HL-60 (cell line): ENCODE results near the gene PLAU.
"Not testable (repeated sequence)": the region's sequence is repeated elsewhere in the genome, so short reads cannot be mapped to it uniquely, and the experiment has no call there.

ENCODE experiments used
- DNase-seq, 2 experiments: peaks; one replicate each; pipeline ENCODE4 v3.0.0-alpha.2; 2010 to 2020; ENCODE audit warnings: low read depth in 1 of 2, low spot score in 1 of 2
- H3K27ac ChIP-seq: fragments of 250-450 bp; sonication (Bioruptor Pico); replicated peaks from 2 replicates; pipeline ENCODE4 v1.5.1; 2020; ENCODE audit warnings: mild to moderate bottlenecking, moderate library complexity
- H3K27me3 ChIP-seq: fragments of 250-450 bp; sonication (Bioruptor Pico); 2 replicates; pipeline ENCODE4 v1.5.1; 2021; ENCODE audit warnings: mild to moderate bottlenecking, moderate library complexity; ENCODE audit not compliant: insufficient read depth, poor library complexity, severe bottlenecking
- H3K4me3 ChIP-seq: replicated peaks from 2 replicates; pipeline ENCODE4 v1.5.1; 2011; ENCODE audit warnings: mild to moderate bottlenecking, control low read depth, low read length; ENCODE audit not compliant: insufficient read depth
- GABPA ChIP-seq: IDR thresholded peaks from 2 replicates; pipeline ENCODE4 v1.6.1; 2012; ENCODE audit warnings: low read depth
- POLR2AphosphoS5 ChIP-seq: IDR thresholded peaks from 2 replicates; pipeline ENCODE4 v1.6.1; 2012; ENCODE audit warnings: low read depth
- SPI1 ChIP-seq: IDR thresholded peaks from 2 replicates; pipeline ENCODE4 v1.6.1; 2012; ENCODE audit warnings: low read depth, mild to moderate bottlenecking, borderline replicate concordance
- TF ChIP-seq, protein P1 (sequence below): IDR thresholded peaks from 2 replicates; pipeline ENCODE4 v1.6.1; 2012; ENCODE audit warnings: low read depth; ENCODE audit not compliant: insufficient replicate concordance
- TF ChIP-seq, protein P2 (sequence below): IDR thresholded peaks from one replicate; pipeline ENCODE4 v1.5.1; 2011; ENCODE audit warnings: low read length, control low read depth, inconsistent platforms; ENCODE audit not compliant: insufficient read depth

Gene PLAU

DNA sequence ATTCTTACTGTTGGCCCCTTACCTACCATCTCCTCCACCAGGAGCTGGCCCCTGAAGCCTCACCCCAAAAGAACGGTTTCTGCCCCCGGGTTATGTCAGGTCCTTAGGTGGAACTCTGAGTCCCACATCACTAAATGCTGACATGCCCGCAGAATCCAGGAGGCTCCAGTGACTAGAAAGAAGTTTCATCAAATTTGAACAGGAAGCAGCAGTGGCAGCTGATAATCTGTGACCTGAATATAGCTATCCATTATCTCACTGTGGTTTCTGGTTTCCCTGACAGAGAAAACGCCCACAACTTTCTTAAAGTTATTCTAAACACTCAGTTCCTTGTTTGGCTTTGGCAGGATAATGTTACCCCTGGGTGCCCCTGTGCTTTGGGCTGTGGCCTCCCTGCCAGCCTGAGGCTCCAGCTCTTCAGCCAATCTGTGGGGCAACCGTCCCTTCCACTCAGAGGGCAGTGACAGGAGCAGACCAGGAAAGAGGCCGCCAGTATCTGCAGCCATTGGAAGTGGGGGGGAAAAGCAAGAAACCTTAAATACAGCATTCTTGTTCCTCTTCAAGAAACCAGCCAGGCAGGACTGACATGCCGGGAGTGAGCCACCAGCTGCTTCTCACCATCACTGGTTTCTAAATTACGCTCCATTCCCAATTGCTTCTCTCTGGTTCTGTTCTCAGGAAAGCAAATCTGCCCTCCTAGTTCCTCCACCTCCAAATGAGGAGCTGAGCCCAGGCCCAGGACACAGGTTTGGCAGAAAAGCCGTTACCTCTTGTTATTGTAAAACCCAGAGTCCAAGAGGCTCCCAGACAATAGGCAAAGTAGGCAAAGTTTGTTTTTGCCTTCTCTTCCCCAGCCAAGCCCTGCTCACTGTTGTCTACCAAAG, 45.8 kb downstream of the PLAU start:
- Histone ChIP-seq H3K4me3 (no peak overlapping the region), H3K27ac (peak overlapping the region; percentile 87), H3K27me3 (no peaks in the 10 kb centered on the region)
- DNase-seq = peak; percentile 73 to 91
- peak; percentile 78; the same call in 1 of the 2 replicates for TF ChIP-seq SPI1
- no peak for TF ChIP-seq GABPA
- TF ChIP-seq, protein P1, sequence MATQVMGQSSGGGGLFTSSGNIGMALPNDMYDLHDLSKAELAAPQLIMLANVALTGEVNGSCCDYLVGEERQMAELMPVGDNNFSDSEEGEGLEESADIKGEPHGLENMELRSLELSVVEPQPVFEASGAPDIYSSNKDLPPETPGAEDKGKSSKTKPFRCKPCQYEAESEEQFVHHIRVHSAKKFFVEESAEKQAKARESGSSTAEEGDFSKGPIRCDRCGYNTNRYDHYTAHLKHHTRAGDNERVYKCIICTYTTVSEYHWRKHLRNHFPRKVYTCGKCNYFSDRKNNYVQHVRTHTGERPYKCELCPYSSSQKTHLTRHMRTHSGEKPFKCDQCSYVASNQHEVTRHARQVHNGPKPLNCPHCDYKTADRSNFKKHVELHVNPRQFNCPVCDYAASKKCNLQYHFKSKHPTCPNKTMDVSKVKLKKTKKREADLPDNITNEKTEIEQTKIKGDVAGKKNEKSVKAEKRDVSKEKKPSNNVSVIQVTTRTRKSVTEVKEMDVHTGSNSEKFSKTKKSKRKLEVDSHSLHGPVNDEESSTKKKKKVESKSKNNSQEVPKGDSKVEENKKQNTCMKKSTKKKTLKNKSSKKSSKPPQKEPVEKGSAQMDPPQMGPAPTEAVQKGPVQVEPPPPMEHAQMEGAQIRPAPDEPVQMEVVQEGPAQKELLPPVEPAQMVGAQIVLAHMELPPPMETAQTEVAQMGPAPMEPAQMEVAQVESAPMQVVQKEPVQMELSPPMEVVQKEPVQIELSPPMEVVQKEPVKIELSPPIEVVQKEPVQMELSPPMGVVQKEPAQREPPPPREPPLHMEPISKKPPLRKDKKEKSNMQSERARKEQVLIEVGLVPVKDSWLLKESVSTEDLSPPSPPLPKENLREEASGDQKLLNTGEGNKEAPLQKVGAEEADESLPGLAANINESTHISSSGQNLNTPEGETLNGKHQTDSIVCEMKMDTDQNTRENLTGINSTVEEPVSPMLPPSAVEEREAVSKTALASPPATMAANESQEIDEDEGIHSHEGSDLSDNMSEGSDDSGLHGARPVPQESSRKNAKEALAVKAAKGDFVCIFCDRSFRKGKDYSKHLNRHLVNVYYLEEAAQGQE = peak; percentile 9
- TF ChIP-seq POLR2AphosphoS5 = peak; percentile 72
- TF ChIP-seq, protein P2, sequence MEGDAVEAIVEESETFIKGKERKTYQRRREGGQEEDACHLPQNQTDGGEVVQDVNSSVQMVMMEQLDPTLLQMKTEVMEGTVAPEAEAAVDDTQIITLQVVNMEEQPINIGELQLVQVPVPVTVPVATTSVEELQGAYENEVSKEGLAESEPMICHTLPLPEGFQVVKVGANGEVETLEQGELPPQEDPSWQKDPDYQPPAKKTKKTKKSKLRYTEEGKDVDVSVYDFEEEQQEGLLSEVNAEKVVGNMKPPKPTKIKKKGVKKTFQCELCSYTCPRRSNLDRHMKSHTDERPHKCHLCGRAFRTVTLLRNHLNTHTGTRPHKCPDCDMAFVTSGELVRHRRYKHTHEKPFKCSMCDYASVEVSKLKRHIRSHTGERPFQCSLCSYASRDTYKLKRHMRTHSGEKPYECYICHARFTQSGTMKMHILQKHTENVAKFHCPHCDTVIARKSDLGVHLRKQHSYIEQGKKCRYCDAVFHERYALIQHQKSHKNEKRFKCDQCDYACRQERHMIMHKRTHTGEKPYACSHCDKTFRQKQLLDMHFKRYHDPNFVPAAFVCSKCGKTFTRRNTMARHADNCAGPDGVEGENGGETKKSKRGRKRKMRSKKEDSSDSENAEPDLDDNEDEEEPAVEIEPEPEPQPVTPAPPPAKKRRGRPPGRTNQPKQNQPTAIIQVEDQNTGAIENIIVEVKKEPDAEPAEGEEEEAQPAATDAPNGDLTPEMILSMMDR = no peak

DNA sequence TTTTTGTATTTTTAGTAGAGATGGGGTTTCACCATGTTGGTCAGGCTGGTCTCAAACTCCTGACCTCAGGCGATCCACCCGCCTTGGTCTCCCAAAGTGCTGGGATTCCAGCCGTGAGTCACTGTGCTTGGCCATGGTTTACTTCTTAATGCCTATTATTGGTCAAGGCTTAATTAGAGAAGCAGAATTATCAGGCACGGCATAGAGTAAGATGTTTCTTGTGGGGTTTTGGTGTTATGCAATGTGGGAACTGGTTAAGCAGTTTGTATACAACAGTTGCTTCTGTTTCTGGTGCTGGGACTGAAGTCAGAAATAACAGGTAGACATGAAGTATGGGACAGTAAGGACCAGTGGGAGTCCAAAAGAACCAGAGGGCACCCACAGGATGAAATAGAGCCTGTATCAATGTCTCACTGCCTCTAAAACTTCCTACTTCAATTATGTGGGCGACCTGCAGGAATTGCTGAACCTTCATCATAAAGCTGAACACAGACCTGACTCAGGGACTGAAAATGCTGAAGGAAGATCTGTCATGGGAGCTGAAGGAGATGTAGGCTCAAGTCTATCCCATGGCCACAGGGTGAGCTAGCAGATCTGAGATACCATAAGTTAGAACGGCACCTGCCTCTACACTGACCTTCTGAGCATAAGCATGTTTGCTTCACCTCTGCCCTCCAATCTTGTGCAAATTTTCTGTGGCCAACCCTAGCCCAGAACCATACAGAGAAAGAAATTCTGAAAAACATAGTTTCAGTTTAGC, 48.7 kb downstream of the PLAU start:
- DNase-seq = peak; percentile 71 to 77
- TF ChIP-seq, protein P1 = no peak
- TF ChIP-seq SPI1 (no peak), POLR2AphosphoS5 (no peak), GABPA (no peak)
- TF ChIP-seq, protein P2 = no peak
- no peak overlapping the region for H3K4me3 ChIP-seq
- no peaks in the 10 kb centered on the region for H3K27me3 ChIP-seq
- H3K27ac ChIP-seq = peak overlapping the region; percentile 87

DNA sequence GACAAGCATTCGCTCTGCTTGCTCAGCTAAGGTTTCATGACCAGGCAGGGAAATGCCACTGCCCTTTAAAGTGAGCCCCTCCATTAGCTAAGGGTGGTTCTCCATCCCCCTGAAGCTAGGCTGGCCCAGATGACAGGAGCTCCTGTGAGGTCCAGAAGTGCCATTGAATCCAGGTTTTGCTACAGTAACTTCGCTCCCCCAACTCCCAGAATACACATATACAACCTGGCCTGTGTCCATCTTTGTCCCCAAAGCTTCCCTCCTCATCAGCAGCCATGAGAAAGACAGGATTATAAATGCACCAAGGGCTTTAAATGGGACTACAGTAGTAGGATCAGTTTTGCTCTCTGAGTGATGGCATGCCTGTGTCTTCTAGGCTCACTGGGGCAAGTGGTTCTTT, 51.5 kb downstream of the PLAU start:
- Histone ChIP-seq H3K27me3 (no peaks in the 10 kb centered on the region), H3K4me3 (no peak overlapping the region)
- TF ChIP-seq, protein P1 = no peak
- TF ChIP-seq, protein P2 = no peak
- TF ChIP-seq SPI1 (no peak), POLR2AphosphoS5 (no peak), GABPA (no peak)

DNA sequence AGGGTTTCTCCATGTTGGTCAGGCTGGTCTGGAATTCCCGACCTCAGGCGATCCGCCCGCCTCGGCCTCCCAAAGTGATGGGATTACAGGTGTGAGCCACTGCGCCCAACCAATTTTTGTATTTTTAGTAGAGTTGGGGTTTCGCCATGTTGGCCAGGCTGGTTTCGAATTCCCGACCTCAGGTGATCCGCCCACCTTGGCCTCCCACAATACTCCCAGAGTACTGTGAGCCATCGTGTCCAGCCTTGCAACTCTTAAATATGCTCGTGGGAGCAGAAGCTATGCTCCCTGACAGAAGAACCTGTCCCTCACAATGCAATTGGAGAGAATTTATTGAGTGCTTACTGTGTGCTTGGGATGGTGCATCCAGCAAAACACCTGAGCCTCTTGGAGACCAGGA, 52.6 kb downstream of the PLAU start:
- H3K4me3 ChIP-seq, DNase-seq, H3K27me3 ChIP-seq, H3K27ac ChIP-seq: not testable (repeated sequence)

More for the DNA sequence above, 51.5 kb downstream of the PLAU start:
- H3K27ac ChIP-seq = no peak overlapping the region
- no peak for DNase-seq
